ENCODE data around the gene SPON2.

The SPON2 gene

DNA sequence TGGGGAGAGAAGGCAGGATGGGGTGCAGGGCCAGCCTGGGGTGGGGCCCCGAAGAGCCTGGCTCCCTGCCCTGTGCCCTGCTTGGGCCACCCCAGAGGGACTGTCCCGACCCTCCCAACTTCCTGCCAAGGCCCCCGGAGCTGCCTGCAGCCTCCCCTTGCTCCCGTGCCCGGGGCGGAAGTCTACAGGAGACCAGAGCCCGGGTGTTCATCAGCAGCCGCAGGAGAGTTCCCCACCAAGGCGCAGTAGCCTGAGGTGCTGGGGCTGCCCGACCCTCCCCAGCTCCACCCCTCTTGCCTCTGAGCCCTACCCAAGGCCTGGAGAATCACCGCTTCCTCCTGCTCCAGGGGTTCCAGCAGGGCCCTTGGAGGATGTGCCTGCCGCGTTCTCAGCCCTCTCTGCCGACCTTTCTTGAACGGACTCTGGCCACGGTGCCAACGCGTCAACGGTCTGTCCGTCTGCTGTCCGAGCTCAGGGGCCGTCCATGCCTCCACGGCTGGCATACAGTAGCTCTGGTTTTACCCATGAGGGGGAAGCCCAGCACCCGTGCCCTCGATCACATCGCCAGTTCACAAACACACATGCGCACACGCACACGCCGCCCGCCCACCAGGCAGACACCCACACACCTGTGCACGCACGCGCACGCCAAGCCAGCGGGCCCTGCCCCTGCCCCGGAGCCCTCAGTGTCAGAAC is 36.0 kb upstream of the SPON2 start:
- peak; percentile 55 for DNase-seq

DNA sequence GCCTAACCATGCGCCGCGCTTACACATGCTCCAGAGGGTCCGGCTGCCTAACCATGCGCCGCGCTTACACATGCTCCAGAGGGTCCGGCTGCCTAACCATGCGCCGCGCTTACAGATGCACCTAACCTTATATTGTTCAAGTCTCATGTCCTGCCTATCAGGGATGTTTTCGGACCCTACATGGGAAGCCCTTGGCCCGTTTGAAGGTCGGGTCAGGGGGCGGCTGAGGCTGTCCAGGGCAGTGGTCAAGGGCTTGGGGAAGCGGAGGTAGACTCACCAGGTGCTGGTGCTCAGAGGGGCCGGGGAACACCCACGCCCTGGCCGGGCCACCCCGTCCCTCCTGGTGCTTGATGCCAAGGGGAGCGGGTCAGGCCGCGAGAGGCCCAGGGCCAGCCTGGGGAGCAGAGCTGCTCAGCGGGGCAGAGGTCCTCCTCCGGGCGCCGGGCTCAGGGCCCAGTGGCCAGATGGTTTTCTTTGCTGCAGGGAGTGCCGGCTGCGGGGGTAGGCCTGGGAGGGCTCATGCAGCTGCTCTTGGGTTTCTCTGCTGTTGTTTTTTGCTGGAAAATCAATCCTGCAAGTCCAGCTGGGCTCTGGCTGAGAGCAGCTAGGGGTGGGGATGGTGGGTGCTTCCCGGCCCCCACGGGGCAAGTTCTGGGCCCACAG is 35.4 kb upstream of the SPON2 start:
- peak; percentile 82 for DNase-seq

DNA sequence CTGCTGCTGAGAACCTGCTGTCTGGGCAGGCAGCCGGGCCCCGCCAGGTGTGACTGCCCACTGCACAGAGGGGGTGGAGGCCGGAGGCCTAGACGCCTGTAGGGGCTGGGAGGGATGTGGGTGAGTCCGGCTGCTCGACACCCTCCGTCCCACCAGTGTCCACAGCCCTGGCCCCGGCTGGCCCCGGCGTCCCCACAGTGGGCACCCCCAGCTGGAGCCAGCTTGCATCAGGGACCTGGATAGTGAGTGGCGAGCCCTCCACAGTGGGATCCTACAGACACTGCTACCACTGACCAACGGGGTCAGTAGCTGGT is 34.7 kb upstream of the SPON2 start:
- DNase-seq, result peak; percentile 30

DNA sequence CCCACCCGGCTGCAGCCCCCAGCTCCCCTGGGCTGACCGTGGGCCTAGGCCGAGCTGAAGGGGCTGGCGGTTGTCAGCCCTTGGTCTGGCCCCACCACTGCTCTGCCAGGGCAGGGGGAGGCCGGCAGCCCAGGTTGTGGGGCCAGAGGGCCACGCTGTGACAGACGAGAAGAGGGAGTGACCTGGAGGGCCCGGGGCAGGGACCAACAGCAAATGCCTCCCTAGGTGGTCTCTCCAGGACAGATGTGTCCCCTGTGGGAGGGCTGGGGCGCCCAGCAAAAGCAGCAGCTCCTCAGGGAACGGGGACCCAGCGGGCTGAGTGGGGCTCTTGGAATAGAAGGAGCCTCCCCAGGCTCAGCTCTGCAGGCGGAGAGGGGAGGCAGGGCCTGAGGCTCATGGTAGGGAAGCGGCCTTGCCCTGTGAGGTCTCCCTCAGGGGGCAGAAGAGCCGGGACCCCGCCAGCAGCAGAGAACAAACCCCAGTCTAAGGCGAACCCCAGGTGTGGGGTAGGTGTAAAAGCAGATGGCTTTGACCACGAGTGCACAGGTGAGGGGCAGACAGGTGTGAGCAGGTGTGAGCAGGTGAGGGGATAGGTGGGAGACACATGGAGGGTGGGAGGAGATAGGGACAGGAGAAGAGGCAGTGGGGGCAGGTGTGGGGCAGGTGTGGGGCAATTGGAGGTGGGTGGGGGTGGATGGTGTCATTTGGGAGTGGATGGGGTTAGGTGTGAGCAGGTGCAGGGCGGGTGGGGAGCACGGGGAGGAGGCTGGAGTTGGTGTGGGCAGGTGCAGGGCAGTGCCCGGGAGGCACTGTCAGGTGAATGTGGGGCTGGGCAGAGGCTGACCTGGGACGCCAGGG is 34.1 kb upstream of the SPON2 start:
- peak; percentile 40 for DNase-seq

DNA sequence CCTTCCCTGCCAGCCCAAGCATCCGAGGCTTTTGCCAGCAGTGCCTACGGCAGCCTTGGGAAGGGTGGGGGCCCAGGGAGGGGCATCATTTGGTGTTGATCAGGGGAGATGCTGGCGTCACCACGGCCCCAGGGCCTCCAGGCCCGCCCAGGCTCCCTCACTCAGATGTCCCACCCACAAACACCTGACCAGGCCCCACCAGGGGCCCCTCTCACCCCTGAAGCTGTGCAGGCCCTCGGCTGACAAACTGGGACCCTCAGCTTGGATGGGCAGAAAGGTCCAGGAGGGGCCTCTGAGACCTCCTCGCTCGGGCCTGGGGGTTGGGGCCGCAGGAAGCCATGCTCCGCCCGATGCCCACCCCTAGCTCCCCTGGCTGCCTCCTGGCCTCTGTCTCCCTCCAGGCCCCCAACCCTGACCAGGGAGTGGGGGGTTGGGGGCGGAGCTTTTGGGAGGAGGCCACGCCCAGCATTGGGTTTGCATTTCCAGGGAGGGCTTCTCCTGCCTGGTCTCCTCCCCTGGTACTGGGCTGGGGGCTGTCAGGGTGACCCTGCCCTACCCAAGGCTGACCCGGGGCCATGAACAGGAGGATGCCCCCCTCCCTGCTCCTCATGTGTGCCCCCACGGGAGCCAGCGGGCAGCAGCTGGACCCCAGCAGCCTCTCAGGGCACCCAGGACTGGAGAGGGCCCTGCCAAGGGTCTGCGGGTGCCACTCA is 33.4 kb upstream of the SPON2 start:
- peak; percentile 41 for DNase-seq

DNA sequence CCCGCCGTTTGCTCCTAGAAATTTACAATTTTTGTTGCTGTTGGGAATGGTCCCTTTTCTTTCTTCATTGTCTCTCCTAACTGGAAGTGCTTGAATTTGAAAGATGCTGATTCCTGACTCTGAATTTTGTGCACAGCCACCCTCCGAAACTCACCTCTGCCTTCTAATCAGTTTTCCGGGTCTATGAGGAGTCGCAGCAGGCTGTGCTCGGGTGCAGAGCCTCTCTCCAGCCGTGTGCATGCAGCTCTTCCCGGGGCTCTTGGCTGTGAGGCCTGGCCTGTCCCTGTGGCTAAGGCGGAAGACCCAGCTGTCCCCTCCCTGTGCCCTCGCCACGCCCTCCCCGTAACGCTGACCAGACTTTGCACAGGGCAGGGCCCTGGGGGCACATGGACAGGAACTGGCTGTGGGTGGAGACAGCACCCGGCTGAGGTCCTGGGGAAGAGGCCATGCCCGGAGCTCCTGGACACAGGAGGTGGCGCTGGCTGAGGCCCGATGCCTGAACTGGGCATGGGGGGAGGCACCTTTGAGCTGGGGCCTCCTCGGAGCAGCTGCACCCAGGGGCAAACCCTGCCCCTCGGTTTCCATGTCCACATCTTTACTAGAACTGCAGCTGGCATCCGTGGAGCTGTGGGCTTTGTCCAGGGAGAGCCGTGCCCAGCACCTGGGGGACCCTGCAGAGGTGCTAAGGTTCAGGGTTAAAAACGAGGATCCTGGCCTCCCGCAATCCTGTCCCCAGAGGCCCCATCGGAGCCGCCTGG is 32.6 kb upstream of the SPON2 start:
- no peak for DNase-seq

DNA sequence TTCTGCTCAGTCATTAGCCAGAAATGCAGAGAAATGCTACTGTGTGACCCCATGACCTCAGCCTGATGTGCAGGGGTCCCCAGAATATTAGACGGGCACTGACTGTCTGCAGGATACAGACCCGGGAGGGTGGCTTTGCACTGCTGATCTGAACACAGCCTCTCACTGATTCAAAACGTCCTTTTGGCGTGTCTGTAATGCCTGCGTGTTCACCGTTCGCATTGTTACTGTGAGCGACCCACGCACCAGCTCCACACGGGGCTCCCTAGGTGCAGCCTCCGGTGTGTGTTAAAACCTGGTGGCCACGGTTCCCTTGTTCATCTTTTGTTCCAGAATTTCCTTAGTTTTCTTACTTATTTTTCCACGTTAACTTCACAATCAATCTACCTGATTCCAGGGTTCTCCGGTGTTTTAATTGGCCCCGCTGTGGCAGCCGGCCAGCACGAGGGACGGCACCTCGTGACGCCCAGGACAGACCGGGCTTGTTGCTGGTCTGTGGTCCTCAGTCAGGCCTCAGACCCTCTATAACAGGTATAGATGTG is 32.0 kb upstream of the SPON2 start:
- DNase-seq, result no peak

DNA sequence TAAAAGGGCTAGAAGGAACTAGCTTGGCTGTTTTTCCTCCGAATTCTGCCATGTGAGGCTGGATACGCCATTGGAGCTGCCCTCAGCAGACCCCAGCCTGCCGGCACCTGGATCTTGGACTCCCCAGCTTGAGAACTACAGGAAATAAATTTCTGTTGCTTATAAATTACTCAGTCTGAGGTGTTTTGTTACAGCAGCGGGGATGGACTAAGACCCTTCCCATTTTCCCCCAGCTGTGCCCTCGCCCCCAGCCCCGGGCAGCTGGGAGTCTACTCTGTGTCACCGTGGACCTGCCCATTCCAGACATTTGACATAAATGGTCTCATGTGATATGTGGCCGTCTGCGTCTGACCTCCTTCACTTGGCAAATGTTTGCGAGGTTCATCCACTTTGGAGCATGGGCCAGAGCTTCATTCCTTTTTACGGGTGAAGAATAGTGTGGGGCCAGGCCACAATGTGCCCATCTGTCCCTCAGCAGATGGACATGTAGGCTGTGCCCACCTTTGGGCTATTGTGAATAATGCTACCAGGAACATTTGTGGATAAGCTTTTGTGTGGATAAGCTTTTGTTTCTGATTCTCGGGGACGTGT is 30.7 kb upstream of the SPON2 start:
- no peak for DNase-seq

DNA sequence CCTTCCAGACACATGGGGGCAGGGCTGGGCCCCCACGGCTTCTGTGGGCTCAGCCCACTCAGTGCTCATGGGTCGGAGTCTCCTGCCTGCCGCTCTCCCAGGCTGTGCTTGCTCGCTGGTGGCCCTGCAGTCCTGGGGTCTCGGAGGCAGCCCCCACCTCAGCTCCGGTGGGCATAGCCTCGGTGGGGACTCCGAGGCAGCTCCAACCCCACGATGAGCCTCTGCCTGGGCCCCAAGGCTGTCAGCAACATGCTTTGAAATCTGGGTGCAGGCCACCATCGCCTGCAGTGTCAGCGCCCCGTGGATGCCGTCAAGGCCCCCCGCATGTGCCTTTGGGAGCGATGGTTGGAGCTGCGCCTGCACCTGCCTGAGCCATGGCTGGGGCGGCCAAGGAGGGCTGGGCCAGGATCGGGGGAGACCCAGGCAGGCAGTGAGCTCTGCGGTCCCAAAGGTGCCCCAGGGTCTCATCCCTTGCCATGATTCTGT is 30.2 kb upstream of the SPON2 start:
- DNase-seq, result no peak

DNA sequence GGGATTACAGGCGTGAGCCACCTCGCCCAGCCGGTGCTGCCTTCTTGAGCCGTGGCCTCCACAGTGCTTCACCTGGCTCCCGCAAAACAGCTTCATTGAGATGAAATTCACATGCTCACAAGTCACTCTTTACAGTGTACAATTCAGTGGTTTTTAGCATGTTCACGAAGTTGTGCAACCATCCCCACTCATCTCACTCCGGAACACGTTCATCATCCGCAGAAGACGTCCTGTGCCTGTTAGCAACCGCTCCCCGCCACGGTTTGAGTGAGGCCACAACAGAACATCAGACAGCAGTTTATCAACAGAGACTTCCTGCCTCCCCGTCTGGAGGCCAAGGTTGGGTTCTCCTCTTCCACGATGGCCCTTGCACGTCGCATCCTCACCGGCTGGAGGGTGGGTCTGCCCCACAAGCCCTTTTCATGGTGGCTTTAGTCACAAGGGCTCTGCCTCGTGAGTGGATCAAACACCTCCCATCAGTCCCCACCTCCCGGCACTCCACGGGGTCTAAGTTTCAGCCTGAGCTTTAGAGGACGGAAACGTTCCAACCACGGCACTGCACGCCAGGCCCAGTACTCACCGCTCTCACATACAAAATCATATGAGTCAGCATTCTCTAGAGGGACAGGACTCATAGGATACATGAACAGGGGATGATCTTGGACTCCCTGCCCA is 29.6 kb upstream of the SPON2 start:
- DNase-seq, result no peak

DNA sequence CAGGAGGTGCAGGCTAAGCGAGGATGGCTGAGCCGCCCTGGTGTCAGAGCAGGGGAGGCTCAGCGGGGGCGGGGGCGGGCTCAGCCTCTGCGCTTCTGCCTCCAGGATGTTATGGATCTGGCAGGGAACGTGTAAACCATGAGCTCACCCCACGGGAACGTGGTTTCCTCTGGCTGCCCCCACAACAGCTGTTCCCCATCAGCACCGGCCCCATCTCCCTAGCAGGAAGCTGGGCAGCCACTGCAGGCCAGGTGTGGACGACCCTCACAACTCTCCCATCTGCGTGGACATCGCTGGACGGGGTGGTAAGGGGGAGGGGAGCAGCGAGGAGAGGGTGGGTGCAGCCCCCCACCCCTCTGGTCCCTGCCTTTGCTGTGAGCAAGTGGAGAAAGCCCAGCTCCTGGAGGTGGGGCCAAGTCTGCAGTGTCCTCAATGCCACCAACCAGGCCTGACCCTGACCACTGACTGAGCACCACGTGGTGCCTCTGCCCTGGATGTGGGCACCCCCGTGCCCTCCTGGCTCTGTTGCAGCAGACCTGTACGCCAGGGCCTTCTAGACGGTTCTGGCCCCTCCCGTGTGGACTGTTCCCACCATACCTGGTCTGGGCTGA is 28.1 kb upstream of the SPON2 start:
- peak; percentile 87 for DNase-seq

DNA sequence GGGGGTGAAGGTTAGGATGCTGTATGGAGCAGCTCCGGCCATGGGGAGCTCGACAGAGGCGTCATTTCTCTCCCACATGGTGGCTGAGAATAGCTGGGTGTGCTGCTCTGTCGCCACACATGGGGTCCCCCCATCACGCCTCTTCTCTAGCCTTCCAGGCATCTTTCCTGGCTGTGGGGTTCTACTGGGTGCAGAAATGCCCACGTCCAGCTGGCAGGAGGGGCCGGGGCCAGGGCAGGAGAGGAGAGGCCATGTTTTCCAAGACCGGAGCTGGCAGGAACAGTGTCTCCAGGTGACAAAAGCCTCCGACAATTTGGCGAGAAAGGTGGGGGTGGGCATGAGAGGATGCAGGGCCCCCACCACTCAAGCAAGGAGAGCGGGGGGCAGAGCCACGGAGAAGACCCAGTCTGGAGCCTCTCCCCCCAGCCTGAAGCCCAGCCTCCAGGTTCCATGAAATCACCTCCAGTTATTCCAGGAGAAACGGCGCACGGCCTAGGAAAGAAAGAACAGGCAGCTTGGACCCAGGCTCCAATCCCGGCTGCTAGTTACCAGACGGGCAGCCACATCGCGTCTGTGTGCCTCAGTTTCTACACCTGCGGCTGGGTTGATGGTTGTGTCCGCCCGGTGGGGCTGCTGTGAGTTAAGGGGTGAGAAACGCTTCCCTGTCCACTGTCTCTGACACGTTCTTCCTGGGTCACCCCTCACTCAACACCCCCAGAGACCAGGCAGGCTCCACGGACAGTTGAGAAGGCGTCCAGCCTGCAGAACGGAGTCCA is 27.4 kb upstream of the SPON2 start:
- no peak for DNase-seq

DNA sequence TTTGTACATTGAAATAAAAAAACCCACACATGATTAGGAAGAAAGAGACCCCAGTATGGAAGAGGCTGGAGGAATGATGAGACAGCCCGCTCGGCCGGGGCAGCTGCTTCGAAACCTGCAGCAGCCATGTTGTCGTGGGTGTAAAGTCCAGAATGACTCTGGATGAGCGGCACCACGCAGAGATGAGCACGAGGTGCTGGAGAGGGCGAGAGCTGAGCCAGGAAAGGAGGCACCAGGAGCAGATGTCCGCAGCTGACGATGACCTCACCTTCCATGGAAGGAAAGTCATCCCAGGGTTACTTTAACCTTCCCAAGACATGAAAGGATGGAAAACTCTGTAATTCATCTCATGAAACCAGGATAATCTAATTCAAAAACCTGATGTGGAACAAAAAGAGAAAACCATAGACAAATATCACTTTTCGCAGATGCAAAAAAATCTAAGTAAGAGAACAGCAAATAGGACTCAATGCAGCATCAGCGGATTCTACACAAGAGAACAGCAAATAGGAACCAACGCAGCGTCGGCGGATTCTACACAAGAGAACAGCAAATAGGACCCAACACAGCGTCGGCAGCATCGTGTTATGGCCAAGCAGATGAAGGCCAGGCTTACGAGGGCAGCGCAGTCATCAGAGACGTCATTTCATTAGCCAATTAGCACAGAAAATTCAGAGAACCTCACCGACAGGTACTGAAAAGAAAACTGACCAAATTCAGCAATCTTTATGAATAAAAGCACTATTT is 25.9 kb upstream of the SPON2 start:
- DNase-seq, result no peak

DNA sequence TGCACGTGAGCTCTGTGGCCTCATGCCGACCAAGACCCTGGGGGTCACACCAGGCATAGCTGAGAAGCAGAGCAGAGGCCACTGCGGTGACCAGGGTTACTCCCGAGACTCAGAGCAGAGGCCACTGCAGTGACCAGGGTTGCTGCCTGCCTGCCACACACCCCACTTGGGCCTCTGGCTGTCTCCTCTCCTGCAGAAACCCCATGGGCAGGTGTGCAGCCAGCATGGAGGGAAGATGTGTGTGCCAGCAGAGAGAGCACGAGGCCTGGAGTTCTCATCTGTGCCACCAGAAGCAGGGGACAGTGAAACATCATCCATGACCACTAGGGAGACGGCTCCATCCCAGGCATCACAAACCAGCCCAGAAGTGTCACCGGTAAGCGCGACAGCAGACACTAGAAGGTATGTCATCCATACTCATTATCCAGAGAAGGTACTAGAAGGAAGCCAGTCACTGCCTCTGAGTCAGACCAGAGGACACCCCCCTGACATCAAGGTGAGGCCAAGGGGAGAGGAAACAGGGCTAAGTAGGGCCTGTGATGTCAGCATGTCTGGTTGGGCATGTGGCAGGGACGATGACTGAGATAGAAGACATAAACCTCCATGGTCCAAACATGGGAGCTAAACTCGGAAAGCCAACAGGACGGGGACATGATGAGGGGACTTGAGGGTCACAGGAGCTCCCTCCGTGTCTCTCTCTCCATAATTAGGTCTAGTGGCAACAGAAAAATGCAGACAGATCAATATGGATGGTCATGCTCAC is 24.2 kb upstream of the SPON2 start:
- no peak for DNase-seq

DNA sequence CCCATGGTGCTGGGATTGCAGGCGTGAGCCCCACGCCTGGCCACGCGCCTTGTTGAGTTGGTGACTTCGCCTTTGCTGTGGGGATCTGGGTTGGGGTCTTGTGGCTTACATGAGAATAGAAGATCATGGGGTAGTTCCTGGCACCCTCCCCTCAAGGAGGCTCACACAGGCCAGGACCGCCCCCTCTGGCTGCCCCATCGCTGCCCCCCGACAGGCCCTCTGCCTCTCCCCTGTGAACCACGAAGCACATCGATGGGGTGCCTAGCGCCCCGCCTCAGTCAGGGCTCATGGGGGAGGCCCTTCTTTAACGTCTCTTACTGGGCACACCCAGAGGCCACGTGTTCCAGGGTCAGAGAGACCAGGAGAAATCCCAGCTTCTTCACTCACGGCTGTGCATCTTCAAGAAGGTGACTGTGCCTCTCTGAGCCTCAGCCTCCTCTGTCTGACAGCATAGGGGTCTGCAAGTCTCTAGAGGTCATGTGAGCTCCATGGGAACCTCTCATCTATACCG is 23.6 kb upstream of the SPON2 start:
- no peak for DNase-seq

DNA sequence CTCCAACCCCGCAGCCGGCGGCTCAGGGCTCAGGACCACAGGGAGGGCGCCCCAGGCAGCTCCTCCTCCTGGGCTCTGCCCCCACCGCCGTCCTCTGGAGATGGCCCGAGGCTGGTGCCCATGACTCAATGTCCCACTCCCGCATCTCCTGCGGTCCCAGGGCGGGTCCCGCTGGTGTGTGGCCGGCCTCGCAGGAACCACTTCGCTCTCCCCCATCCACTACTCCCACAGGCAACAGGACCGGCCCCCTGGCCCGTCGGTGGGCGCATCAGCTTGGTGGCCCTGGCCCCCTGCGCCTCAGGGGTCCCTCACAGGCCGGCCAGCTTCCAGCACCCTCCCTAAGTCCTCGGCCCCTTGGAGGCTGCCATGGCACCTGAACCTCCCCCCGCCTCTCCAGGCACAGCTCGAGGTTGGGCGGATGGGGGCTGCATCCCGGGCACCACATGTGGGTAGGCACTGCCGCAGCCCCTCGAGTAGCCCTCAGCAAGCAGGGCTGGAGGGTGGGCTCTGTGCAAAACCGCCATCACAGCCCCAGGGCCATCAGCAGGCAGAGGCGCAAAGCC is 22.8 kb upstream of the SPON2 start:
- no peak for DNase-seq

DNA sequence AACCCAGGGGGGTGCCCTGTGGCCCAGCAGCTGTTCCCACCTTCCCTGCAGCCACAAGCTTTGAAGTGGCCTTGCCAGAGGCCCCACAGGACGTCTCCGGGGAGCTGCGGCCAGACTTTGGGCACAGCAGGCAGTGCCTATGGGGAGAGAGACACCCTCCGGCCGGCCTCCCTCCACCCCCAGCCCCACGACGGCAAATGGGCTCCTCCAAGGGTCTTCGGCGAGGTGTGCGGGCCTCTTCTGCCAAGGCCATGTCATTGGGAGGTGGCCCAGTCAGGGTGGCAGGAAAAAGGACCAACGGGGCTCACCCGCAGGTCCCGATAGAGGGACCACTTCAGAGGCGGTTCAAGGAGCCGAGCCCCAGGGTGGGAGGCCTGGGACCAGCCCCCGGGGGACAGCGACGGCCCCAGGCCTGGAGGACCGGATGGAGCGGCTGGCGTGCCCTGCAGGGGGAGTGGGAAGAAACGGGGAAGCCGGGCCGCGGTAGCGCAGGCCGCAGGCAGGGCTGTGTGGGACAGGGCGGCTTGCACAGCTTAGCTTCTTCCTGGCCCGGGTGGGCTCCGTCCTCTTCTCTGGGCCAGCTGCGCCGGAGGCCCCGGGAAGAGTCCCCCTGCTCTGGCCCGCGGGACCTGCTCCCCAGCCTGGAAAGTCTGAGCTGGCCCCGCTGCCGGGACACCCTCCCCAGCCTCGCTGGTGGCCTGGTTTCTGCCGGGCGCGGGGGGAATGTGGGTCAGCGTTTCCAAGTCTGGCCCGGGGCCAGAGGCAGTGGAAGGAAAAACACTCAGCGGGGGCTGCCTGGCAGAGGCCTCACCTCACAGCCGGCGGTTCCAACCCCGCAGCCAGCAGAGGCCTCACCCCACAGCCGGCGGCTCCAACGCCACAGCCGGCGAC is 21.9 kb upstream of the SPON2 start:
- no peak for DNase-seq

All from right forelimb (tissue), 1 donor.